ENCODE data around the gene LIMK2. TPM values are rescaled to one million over a fixed set of nuclear protein-coding genes. Genes with fewer than 3 reads are reported as not detected.

The LIMK2 gene
- total and polyA plus RNA-seq, 9 of the 15 experiments (the other 6 are each of a cell fraction or from before 2014, with no cell fraction given), result 1.1 to 14.5 (median 8.5) TPM

- H3K9ac ChIP-seq (ENCODE audit: insufficient read depth in 1 of 2, low read depth in 2 of 2, low read length in 2 of 2), result no peak overlapping the region
- peaks cover 6% of the 10 kb centered on the region; the same call in 2 of the 3 replicates for H3K36me3 ChIP-seq (ENCODE audit: control insufficient read depth, insufficient read depth, low read length)
- ATAC-seq (no peak), FAIRE-seq (no peak), DNase-seq (ENCODE audit: extremely low read depth in 1 of 4, low spot score in 3 of 4) (no peak)
- H3K79me2 ChIP-seq (ENCODE audit: control insufficient read depth, insufficient read depth, low read length), result no peaks in the 10 kb centered on the region
- H2AFZ ChIP-seq (ENCODE audit: low read depth, low read length), result no peak overlapping the region
- no TSS peak for BruUV-seq (replicated peaks)
- WGBS (ENCODE audit: insufficient coverage, low coverage, missing lambda C conversion rate), result 47% methylated on average over 3 of the region's 4 CpGs
- H3K4me2 ChIP-seq (ENCODE audit: insufficient read depth, low read length), result no peak overlapping the region
- no peak overlapping the region for H3K4me3 ChIP-seq
- in situ Hi-C loops (cut with MboI), result no loop called here
- intact Hi-C loops (cut with micrococcal nuclease), result no loop called here
- TF ChIP-seq SRSF3 (IDR thresholded peaks at IDR 0.05; ENCODE audit: insufficient read depth, low read length), result no peak
- no peak for TF ChIP-seq STAT5B (CRISPR knock-in tag; IDR thresholded peaks at IDR 0.05)
- no peak for TF ChIP-seq ZBTB49 (CRISPR knock-in tag; IDR thresholded peaks at IDR 0.05; ENCODE audit: borderline replicate concordance)
- TF ChIP-seq NONO (IDR thresholded peaks at IDR 0.05; ENCODE audit: low read depth in 2 of 2, low read length in 1 of 2), result no peak
- no peak for TF ChIP-seq PCBP2 (IDR thresholded peaks at IDR 0.05; ENCODE audit: low read depth, low read length, poor library complexity, severe bottlenecking)
- no peak for TF ChIP-seq ZNF253 (CRISPR knock-in tag; conservative IDR thresholded peaks at IDR 0.05)
- no peak for TF ChIP-seq ZNF764 (CRISPR knock-in tag; IDR thresholded peaks at IDR 0.05; ENCODE audit: low read depth)
- no peak for TF ChIP-seq HIVEP1 (CRISPR knock-in tag; IDR thresholded peaks at IDR 0.05)
- H3K9me3 ChIP-seq (replicated peaks; ENCODE audit: control insufficient read depth, insufficient read depth, low read depth, low read length), result no peaks in the 10 kb centered on the region
- no peaks in the 10 kb centered on the region for H3K27me3 ChIP-seq (ENCODE audit: control insufficient read depth in 2 of 2, insufficient read depth in 2 of 2, low read length in 2 of 2)
- H3K27ac ChIP-seq (ENCODE audit: extremely low read depth, low read depth, low read length), result no peak overlapping the region
- POLR2A ChIA-PET, result interaction anchor here (0.7 to 1.1 kb wide), 4 partner anchors 9 to 187 kb away, joined by 3 to 7 read pairs (median 4); partner anchors contain the start of gene PIK3IP1
- H3K9me1 ChIP-seq (ENCODE audit: control insufficient read depth, insufficient read depth, low read length), result no peaks in the 10 kb centered on the region
- no peaks in the 10 kb centered on the region for H4K20me1 ChIP-seq (replicated peaks; ENCODE audit: control insufficient read depth, insufficient read depth, low read length)
- H3K4me1 ChIP-seq (replicated peaks in 1 of 2; ENCODE audit: control insufficient read depth in 2 of 2, insufficient read depth in 2 of 2, low read length in 2 of 2), result peaks cover 2 to 3% of the 10 kb centered on the region in 2 experiments; a peak in 2 of 5 replicates
- CTCF ChIA-PET (ENCODE audit: low intra/inter-chr PET ratio), result no interaction called here
These were observed 69.6 kb downstream of the LIMK2 start for GRCh38 chr22:31281733-31282132.

All from K562 (cell line).